Cardiac septum (tissue), 1 donor: Measurements from ENCODE around the gene ENTPD6. TPM values are rescaled to one million over a fixed set of nuclear protein-coding genes. Genes with fewer than 3 reads are reported as not detected.
A peak's percentile ranks its signal among the peaks of the same experiment; 100 is the strongest.
"Not testable (repeated sequence)": the region's sequence is repeated elsewhere in the genome, so short reads cannot be mapped to it uniquely, and the experiment has no call there.

ENCODE experiments used
- DNase-seq: peaks from one replicate; pipeline ENCODE4 v3.0.0-alpha.2; 2020; ENCODE audit warnings: low spot score
- intact Hi-C: fragments of 100-400 bp; cut with DNase I; formaldehyde crosslinking; loops from one replicate; pipeline ENCODE4 v1.14.0; 2022
- total RNA-seq: library from RNA; stranded (reverse); fragmentation: NEBNext Ultra II Directional; extraction: Animal tissue kit (Norgen Biotek cat#: 25700); gene quantifications from one replicate; pipeline ENCODE4 v1.2.1, GENCODE V29; 2021
- donor health status: DM: no; HTN: no; CAD: no.

Gene ENTPD6
- total RNA-seq, 1 donor from 2014 or later = 102 TPM

- no peak for DNase-seq
- intact Hi-C loops = no loop called here
Measured at GRCh38 chr20:25233016-25233772, 37.7 kb downstream of the ENTPD6 start.

GRCh38 chr20:25234009-25234849 is 38.7 kb downstream of the ENTPD6 start:
- intact Hi-C loops = not testable (repeated sequence)

GRCh38 chr20:25236450-25237304 is 41.2 kb downstream of the ENTPD6 start:
- DNase-seq = no peak
- intact Hi-C loops = loop anchor here (5.0 kb wide), 1 partner anchor 184 kb away; no protein-coding TSS in a partner anchor

More at GRCh38 chr20:25234009-25234849, 38.7 kb downstream of the ENTPD6 start:
- not testable (repeated sequence) for DNase-seq

GRCh38 chr20:25237610-25238318 is 42.3 kb downstream of the ENTPD6 start:
- DNase-seq = no peak
- intact Hi-C loops = loop anchor here (5.0 kb wide), 1 partner anchor 185 kb away; no protein-coding TSS in a partner anchor

- intact Hi-C loops = loop anchor here (5.0 kb wide), 1 partner anchor 186 kb away; no protein-coding TSS in a partner anchor
Measured at GRCh38 chr20:25238319-25239037, 43.0 kb downstream of the ENTPD6 start.

GRCh38 chr20:25239387-25240370 is 44.2 kb downstream of the ENTPD6 start:
- DNase-seq = peak; percentile 72
- intact Hi-C loops = loop anchor here (5.0 to 10.0 kb wide), 2 partner anchors 155 to 187 kb away; partner anchors contain the start of gene ABHD12

More at GRCh38 chr20:25238319-25239037, 43.0 kb downstream of the ENTPD6 start:
- peak; percentile 50 for DNase-seq

- not testable (repeated sequence) for DNase-seq
- intact Hi-C loops = loop anchor here (10.0 kb wide), 1 partner anchor 154 kb away; the partner anchor contains the start of gene ABHD12
Measured at GRCh38 chr20:25240851-25241658, 45.5 kb downstream of the ENTPD6 start.

GRCh38 chr20:25241659-25241955 is 46.1 kb downstream of the ENTPD6 start:
- not testable (repeated sequence) for DNase-seq
- intact Hi-C loops = loop anchor here (10.0 kb wide), 1 partner anchor 153 kb away; the partner anchor contains the start of gene ABHD12

- intact Hi-C loops = loop anchor here (10.0 kb wide), 1 partner anchor 153 kb away; the partner anchor contains the start of gene ABHD12
- DNase-seq = no peak
Measured at GRCh38 chr20:25242231-25242630, 46.7 kb downstream of the ENTPD6 start.

GRCh38 chr20:25243416-25243979 is 48.0 kb downstream of the ENTPD6 start:
- no peak for DNase-seq
- intact Hi-C loops = loop anchor here (10.0 kb wide), 1 partner anchor 151 kb away; the partner anchor contains the start of gene ABHD12

GRCh38 chr20:25244976-25245375 is 49.5 kb downstream of the ENTPD6 start:
- DNase-seq = no peak
- intact Hi-C loops = loop anchor here (5.0 to 10.0 kb wide), 2 partner anchors 150 to 188 kb away; partner anchors contain the start of genes ABHD12 and ACSS1

GRCh38 chr20:25245461-25245860 is 49.9 kb downstream of the ENTPD6 start:
- intact Hi-C loops = loop anchor here (5.0 to 10.0 kb wide), 2 partner anchors 149 to 188 kb away; partner anchors contain the start of genes ABHD12 and ACSS1
- no peak for DNase-seq

- DNase-seq = no peak
- intact Hi-C loops = loop anchor here (2.0 to 10.0 kb wide), 4 partner anchors 20 to 252 kb away; partner anchors contain the start of genes ABHD12 and ACSS1
Measured at GRCh38 chr20:25246182-25246999, 50.9 kb downstream of the ENTPD6 start.

GRCh38 chr20:25247000-25247517 is 51.5 kb downstream of the ENTPD6 start:
- intact Hi-C loops = loop anchor here (1.0 to 10.0 kb wide), 5 partner anchors 20 to 252 kb away; partner anchors contain the start of genes ABHD12 and ACSS1
- peak; percentile 88 for DNase-seq
